ENCODE measurements around the gene CEP57L1. TPM values are rescaled to one million over a fixed set of nuclear protein-coding genes. Genes with fewer than 3 reads are reported as not detected.

Gene CEP57L1
- total and polyA plus RNA-seq, 9 of the 15 experiments (the other 6 are each of a cell fraction or from before 2014, with no cell fraction given): 39.4 to 88.6 (median 61.8) TPM

DNA sequence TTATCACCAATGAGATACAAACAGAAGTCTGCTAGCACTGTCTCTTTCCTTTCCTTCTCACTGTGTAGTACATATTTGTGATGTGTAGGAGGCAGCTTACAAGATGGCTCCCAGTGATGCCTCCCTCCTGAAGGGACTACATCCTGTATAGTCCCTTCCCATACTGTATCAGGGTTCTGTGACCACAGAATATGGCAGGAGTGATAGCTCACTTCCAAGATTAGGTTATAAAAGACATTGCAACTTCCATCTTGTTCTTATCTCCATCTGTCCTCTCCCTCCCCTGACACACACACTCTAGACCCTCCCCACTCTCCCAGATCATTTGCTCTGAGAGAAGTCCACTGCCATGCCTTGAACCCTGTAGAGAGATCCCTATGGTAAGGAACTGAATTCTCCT is 38.6 kb upstream of the CEP57L1 start (continued):
- TF ChIP-seq, protein P1, sequence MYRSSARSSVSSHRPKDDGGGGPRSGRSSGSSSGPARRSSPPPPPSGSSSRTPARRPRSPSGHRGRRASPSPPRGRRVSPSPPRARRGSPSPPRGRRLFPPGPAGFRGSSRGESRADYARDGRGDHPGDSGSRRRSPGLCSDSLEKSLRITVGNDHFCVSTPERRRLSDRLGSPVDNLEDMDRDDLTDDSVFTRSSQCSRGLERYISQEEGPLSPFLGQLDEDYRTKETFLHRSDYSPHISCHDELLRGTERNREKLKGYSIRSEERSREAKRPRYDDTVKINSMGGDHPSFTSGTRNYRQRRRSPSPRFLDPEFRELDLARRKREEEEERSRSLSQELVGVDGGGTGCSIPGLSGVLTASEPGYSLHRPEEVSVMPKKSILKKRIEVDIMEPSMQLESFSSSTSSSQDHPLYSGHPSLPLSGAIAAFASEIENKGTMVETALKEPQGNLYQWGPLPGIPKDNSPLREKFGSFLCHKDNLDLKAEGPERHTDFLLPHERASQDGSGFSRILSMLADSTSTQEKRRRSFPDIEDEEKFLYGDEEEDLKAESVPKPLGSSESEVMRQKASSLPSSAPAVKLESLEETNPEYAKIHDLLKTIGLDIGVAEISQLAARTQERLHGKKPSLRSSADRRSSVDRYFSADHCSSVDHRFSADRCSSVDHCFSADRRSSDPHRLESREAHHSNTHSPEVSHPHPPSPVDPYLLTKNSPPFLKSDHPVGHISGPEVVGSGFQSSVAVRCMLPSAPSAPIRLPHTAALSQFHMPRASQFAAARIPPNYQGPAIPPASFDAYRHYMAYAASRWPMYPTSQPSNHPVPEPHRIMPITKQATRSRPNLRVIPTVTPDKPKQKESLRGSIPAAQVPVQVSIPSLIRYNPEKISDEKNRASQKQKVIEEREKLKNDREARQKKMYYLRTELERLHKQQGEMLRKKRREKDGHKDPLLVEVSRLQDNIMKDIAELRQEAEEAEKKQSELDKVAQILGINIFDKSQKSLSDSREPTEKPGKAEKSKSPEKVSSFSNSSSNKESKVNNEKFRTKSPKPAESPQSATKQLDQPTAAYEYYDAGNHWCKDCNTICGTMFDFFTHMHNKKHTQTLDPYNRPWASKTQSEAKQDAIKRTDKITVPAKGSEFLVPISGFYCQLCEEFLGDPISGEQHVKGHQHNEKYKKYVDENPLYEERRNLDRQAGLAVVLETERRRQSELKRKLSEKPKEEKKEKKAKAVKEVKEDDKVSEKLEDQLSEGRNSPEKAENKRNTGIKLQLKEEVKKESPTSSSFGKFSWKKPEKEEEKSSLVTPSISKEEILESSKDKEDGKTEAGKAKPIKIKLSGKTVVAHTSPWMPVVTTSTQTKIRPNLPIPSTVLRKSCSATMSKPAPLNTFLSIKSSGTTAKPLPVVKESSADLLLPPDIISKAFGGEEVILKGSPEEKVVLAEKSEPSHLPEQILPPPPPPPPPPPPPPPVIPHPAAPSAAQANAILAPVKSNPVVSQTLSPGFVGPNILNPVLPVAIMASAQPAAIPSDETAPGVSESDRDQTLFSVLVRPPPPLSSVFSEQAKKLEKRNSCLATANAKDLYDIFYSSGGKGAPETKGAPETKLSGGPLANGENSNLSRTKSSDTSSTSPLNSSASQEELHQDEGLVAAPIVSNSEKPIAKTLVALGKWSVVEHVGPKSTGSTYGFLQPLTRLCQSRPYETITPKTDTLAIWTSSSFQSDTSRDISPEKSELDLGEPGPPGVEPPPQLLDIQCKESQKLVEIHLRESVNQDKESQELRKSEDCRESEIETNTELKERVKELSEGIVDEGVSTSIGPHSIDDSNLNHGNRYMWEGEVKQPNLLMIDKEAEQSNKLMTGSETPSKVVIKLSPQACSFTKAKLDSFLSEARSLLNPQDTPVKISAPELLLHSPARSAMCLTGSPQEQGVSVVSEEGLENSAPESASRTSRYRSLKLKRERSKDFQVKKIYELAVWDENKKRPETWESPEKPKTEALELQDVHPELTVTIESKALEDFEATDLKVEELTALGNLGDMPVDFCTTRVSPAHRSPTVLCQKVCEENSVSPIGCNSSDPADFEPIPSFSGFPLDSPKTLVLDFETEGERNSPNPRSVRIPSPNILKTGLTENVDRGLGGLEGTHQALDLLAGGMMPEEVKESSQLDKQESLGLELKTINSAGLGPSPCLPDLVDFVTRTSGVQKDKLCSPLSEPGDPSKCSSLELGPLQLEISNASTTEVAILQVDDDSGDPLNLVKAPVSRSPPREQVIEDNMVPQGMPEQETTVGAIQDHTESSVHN (IDR thresholded peaks at IDR 0.05; ENCODE audit: borderline replicate concordance in 1 of 2, low read depth in 1 of 2): no peak
- TF ChIP-seq SMAD1 (IDR thresholded peaks at IDR 0.05; ENCODE audit: low read depth, low read length, partially characterized antibody) (no peak), SRSF3 (IDR thresholded peaks at IDR 0.05; ENCODE audit: insufficient read depth, low read length) (no peak), KLF6 (CRISPR knock-in tag; IDR thresholded peaks at IDR 0.05; ENCODE audit: borderline replicate concordance) (peak; percentile 50; the same call in 1 of the 2 replicates), YY1 (IDR thresholded peaks at IDR 0.05; ENCODE audit: borderline replicate concordance in 1 of 3, control insufficient read depth in 1 of 3, extremely low read depth in 1 of 3, insufficient read depth in 3 of 3, insufficient read length in 1 of 3, insufficient replicate concordance in 2 of 3, low read depth in 1 of 3, low read length in 2 of 3) (peak in 1 of 3 experiments; percentile 29), ZNF583 (CRISPR knock-in tag; IDR thresholded peaks at IDR 0.05) (peak; percentile 21; the same call in 1 of the 2 replicates), ETS2 (tag; IDR thresholded peaks at IDR 0.05; ENCODE audit: borderline replicate concordance, poor library complexity, severe bottlenecking) (no peak)
- TF ChIP-seq, protein P2, sequence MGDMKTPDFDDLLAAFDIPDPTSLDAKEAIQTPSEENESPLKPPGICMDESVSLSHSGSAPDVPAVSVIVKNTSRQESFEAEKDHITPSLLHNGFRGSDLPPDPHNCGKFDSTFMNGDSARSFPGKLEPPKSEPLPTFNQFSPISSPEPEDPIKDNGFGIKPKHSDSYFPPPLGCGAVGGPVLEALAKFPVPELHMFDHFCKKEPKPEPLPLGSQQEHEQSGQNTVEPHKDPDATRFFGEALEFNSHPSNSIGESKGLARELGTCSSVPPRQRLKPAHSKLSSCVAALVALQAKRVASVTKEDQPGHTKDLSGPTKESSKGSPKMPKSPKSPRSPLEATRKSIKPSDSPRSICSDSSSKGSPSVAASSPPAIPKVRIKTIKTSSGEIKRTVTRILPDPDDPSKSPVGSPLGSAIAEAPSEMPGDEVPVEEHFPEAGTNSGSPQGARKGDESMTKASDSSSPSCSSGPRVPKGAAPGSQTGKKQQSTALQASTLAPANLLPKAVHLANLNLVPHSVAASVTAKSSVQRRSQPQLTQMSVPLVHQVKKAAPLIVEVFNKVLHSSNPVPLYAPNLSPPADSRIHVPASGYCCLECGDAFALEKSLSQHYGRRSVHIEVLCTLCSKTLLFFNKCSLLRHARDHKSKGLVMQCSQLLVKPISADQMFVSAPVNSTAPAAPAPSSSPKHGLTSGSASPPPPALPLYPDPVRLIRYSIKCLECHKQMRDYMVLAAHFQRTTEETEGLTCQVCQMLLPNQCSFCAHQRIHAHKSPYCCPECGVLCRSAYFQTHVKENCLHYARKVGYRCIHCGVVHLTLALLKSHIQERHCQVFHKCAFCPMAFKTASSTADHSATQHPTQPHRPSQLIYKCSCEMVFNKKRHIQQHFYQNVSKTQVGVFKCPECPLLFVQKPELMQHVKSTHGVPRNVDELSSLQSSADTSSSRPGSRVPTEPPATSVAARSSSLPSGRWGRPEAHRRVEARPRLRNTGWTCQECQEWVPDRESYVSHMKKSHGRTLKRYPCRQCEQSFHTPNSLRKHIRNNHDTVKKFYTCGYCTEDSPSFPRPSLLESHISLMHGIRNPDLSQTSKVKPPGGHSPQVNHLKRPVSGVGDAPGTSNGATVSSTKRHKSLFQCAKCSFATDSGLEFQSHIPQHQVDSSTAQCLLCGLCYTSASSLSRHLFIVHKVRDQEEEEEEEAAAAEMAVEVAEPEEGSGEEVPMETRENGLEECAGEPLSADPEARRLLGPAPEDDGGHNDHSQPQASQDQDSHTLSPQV (IDR thresholded peaks at IDR 0.05): 0 out of 2 replicates have a peak, but pooled peaks have one; percentile 20
- TF ChIP-seq, protein P3, sequence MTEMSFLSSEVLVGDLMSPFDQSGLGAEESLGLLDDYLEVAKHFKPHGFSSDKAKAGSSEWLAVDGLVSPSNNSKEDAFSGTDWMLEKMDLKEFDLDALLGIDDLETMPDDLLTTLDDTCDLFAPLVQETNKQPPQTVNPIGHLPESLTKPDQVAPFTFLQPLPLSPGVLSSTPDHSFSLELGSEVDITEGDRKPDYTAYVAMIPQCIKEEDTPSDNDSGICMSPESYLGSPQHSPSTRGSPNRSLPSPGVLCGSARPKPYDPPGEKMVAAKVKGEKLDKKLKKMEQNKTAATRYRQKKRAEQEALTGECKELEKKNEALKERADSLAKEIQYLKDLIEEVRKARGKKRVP (CRISPR knock-in tag; IDR thresholded peaks at IDR 0.05): 0 out of 2 replicates have a peak, but pooled peaks have one; percentile 27
